OCI-LY1 (cell line): ENCODE measurements around the gene TRIL.

ENCODE experiments used
- CTCF ChIP-seq: fragments of 200-600 bp; sonication (generic), shearing (Covaris generic); IDR thresholded peaks from 2 replicates; pipeline ENCODE4 v1.5.1; 2017; ENCODE audit warnings: mild to moderate bottlenecking, antibody characterized with exemption, low read length, moderate library complexity, mixed read lengths
- EZH2 ChIP-seq: fragments of 200-600 bp; sonication (generic), shearing (Covaris generic); IDR thresholded peaks from 2 replicates; pipeline ENCODE4 v1.8.0; 2017; ENCODE audit warnings: borderline replicate concordance, mixed run types, mild to moderate bottlenecking, antibody characterized with exemption, low read length, moderate library complexity, mixed read lengths

- TF ChIP-seq CTCF (no peak), EZH2 (no peak)
Observed at GRCh38 chr7:28937619-28938018, 20.5 kb downstream of the TRIL start.
